Measurements from ENCODE around the gene PPP1CC. TPM values are rescaled to one million over a fixed set of nuclear protein-coding genes. Genes with fewer than 3 reads are reported as not detected.

Gene PPP1CC
- 100 to 1,000 TPM in 1 of 2 donors, 10 to 100 TPM in 1; 92.9 to 103 TPM for total RNA-seq

DNA sequence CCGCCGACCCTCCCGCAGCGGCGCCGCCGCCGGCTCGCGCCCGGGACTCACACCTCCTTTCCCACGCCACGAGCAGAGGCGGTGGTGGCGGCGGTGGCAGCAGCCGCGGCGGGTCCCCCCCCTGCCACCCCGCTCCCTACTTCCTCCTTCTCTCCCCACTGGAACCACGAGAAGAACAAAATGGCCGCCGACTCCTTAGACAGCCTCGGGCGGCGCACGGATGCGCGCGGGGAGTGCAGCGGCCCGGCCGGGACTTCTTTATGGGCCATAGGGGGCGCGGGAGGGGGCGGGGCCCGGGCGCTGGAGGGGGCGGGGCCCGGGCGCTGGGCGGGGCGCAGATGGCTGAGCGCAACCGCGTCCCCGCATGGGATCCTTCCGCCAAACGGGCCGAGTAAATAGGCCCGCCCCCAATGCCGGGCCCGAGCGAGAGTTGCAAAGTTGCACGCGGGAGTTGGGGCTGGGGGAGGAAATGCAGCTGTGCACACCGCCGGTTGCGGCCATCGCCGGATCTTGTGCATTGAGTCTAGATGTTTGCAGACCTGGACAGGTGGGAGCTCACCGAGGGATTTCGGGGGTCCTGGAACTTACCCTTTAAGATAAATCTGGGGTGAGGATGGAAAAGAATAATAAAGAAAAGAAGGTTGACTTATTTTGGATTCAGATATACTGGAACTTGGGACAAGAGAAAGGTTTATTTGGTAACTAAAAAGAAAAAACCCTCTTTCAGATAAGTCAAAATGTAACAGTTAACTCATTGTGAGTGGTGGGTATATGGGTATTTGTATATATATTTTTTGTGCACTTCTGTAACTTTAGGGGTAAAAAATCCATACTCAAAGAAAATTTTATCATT is at the start of gene PPP1CC:
PPP1CC (minus strand) TSS at position 174 of the 853 bp plus-strand sequence. CDS start 184 bp downstream, outside the sequence.
- TF ChIP-seq, protein P1, sequence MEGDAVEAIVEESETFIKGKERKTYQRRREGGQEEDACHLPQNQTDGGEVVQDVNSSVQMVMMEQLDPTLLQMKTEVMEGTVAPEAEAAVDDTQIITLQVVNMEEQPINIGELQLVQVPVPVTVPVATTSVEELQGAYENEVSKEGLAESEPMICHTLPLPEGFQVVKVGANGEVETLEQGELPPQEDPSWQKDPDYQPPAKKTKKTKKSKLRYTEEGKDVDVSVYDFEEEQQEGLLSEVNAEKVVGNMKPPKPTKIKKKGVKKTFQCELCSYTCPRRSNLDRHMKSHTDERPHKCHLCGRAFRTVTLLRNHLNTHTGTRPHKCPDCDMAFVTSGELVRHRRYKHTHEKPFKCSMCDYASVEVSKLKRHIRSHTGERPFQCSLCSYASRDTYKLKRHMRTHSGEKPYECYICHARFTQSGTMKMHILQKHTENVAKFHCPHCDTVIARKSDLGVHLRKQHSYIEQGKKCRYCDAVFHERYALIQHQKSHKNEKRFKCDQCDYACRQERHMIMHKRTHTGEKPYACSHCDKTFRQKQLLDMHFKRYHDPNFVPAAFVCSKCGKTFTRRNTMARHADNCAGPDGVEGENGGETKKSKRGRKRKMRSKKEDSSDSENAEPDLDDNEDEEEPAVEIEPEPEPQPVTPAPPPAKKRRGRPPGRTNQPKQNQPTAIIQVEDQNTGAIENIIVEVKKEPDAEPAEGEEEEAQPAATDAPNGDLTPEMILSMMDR (IDR thresholded peaks at IDR 0.05) = peak in 1 of 4 experiments; percentile 13
- peak; percentile 71 for TF ChIP-seq POLR2A (IDR thresholded peaks at IDR 0.05)
- peak; percentile 72 for TF ChIP-seq POLR2AphosphoS5 (IDR thresholded peaks at IDR 0.05)
- intact Hi-C loops (cut with DNase I) = no loop called here
- no peaks in the 10 kb centered on the region for H3K9me3 ChIP-seq
- peaks cover 8% of the 10 kb centered on the region for H3K4me1 ChIP-seq (replicated peaks)
- H3K27ac ChIP-seq = peak within 1 kb of the TSS; percentile 84 to 95
- DNase-seq (ENCODE audit: low spot score) = peak; percentile 93
- no peaks in the 10 kb centered on the region for H3K36me3 ChIP-seq
- H3K4me3 ChIP-seq = peak within 1 kb of the TSS; percentile 98 to 99
- WGBS = under 1% methylated on average over 40 of the region's 63 CpGs
- no peaks in the 10 kb centered on the region for H3K27me3 ChIP-seq (replicated peaks; ENCODE audit: insufficient read depth)

DNA sequence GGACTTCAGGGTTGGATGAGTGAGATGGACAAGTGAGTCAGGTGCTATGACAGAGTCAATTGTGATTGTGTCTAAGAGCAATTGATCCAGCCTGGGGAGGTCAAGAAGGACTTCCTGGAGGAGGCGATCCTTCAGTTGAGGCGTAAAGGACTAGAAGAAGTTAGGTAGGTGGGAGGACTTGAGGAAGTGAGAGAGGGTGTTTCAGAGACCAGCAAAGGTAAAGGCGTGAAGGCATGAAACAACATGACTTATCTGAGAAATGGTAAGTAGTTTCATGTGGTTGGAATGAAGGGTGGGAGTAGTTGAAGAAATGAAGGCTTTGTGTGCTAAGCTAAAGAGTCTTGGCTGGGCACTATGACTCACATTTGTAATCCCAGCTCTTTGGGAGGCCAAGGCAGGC is 48.9 kb upstream of the PPP1CC start:
- no peak overlapping the region for H3K4me3 ChIP-seq
- H3K27ac ChIP-seq = no peak overlapping the region
- DNase-seq (ENCODE audit: low spot score) = no peak
- no peaks in the 10 kb centered on the region for H3K27me3 ChIP-seq (replicated peaks; ENCODE audit: insufficient read depth)
- 100% methylated on average over 3 of the region's 3 CpGs for WGBS
- no peaks in the 10 kb centered on the region for H3K36me3 ChIP-seq
- TF ChIP-seq POLR2A (IDR thresholded peaks at IDR 0.05) = no peak
- TF ChIP-seq, protein P1 (IDR thresholded peaks at IDR 0.05) = no peak
- no peak for TF ChIP-seq POLR2AphosphoS5 (IDR thresholded peaks at IDR 0.05)
- intact Hi-C loops (cut with DNase I) = no loop called here
- no peaks in the 10 kb centered on the region for H3K4me1 ChIP-seq (replicated peaks)
- no peaks in the 10 kb centered on the region for H3K9me3 ChIP-seq

DNA sequence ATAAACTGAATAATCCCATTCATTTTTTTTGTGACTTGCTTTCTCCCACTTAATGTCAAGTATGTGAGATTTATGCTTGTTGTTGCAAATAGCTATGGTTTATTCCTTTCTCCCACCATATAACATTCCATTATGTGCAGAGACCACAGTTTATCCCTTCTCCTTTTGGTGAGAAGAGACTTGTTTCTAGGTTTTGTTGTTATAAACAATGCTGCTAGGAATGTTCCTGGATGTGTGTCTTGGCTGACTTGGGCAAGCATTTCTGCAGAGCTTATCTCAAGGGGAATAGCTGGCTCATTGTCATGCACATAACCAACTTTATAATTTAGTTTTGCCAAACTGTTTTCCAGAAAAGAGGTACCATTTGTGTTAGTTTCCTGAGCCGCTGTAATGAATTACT is 47.6 kb upstream of the PPP1CC start:
- no peak for DNase-seq (ENCODE audit: low spot score)
- no peaks in the 10 kb centered on the region for H3K9me3 ChIP-seq
- WGBS = 60% methylated on average over 1 of the region's 1 CpG
- no peaks in the 10 kb centered on the region for H3K36me3 ChIP-seq
- H3K4me3 ChIP-seq = no peak overlapping the region
- TF ChIP-seq POLR2AphosphoS5 (IDR thresholded peaks at IDR 0.05) (no peak), POLR2A (IDR thresholded peaks at IDR 0.05) (no peak)
- TF ChIP-seq, protein P1 (IDR thresholded peaks at IDR 0.05) = no peak
- H3K27me3 ChIP-seq (replicated peaks; ENCODE audit: insufficient read depth) = no peaks in the 10 kb centered on the region
- H3K4me1 ChIP-seq (replicated peaks) = no peaks in the 10 kb centered on the region
- no peak overlapping the region for H3K27ac ChIP-seq
- intact Hi-C loops (cut with DNase I) = no loop called here

DNA sequence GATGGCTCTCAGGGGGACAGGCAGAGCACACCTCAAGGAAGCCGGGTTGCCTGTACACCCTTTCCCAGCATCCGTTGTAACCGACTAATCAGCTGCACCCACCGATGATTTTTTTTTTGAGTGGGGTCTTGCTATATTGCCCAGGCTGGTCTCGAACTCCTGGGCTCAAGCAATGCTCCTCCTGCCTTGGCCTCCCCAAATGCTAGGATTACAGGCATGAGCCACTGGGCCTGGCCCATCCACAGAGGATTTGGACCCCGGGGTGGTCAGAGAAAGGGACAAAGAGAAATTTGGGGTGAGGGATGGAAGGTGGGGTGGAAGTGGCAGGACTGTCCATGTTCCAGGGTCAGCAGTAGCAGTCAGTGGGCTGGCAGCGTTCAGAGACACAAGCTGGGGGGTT is 43.3 kb upstream of the PPP1CC start:
- Histone ChIP-seq H3K27me3 (replicated peaks; ENCODE audit: insufficient read depth) (no peaks in the 10 kb centered on the region), H3K36me3 (no peaks in the 10 kb centered on the region), H3K4me1 (replicated peaks) (no peaks in the 10 kb centered on the region), H3K27ac (no peak overlapping the region), H3K4me3 (no peak overlapping the region), H3K9me3 (no peaks in the 10 kb centered on the region)
- WGBS = 97% methylated on average over 7 of the region's 7 CpGs
- intact Hi-C loops (cut with DNase I) = no loop called here
- DNase-seq (ENCODE audit: low spot score) = no peak
- TF ChIP-seq, protein P1 (IDR thresholded peaks at IDR 0.05) = no peak
- no peak for TF ChIP-seq POLR2AphosphoS5 (IDR thresholded peaks at IDR 0.05)
- no peak for TF ChIP-seq POLR2A (IDR thresholded peaks at IDR 0.05)

DNA sequence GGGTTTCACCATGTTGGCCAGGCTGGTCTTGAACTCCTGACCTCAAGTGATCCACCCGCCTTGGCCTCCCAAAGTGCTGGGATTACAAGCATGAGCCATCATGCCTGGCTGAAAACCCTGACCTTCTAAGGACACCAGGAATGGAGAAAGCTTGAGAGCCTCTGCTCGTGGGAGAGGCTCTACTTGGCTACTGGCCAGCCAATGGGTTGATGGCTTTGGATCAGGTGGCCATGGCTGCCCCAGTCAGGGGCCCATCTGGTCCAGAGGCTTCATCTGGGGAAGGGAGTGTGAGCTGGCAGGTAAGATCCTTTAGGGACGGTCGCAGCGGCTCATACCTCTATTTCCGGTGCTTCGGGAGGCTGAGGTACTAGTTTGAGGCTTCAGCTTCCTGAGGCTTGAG is 42.5 kb upstream of the PPP1CC start:
- 88% methylated on average over 7 of the region's 7 CpGs for WGBS
- TF ChIP-seq POLR2A (IDR thresholded peaks at IDR 0.05) (no peak), POLR2AphosphoS5 (IDR thresholded peaks at IDR 0.05) (no peak)
- TF ChIP-seq, protein P1 (IDR thresholded peaks at IDR 0.05) = no peak

More for the DNA sequence above, 42.5 kb upstream of the PPP1CC start:
- H3K27me3 ChIP-seq (replicated peaks; ENCODE audit: insufficient read depth) = no peaks in the 10 kb centered on the region
- H3K4me3 ChIP-seq = no peak overlapping the region
- DNase-seq (ENCODE audit: low spot score) = no peak
- H3K36me3 ChIP-seq = no peaks in the 10 kb centered on the region
- H3K9me3 ChIP-seq = no peaks in the 10 kb centered on the region
- intact Hi-C loops (cut with DNase I) = no loop called here
- H3K27ac ChIP-seq = no peak overlapping the region
- no peaks in the 10 kb centered on the region for H3K4me1 ChIP-seq (replicated peaks)
